OCI-LY7 (cell line): ENCODE measurements around the gene HSPA1L.

Experiments
- EZH2phosphoT487 ChIP-seq: fragments of 200-600 bp; sonication (generic); IDR thresholded peaks from 2 replicates; pipeline ENCODE4 v1.6.1; 2018; ENCODE audit warnings: low read depth, borderline replicate concordance, mild to moderate bottlenecking, mixed run types, antibody characterized with exemption, low read length, moderate library complexity, mixed read lengths
- TF ChIP-seq, protein P1 (sequence below): fragments of 200-600 bp; sonication (generic); conservative IDR thresholded peaks from 2 replicates; pipeline ENCODE4 v1.5.1; 2014; ENCODE audit warnings: mild to moderate bottlenecking, antibody characterized with exemption, low read length, moderate library complexity, mixed read lengths

DNA sequence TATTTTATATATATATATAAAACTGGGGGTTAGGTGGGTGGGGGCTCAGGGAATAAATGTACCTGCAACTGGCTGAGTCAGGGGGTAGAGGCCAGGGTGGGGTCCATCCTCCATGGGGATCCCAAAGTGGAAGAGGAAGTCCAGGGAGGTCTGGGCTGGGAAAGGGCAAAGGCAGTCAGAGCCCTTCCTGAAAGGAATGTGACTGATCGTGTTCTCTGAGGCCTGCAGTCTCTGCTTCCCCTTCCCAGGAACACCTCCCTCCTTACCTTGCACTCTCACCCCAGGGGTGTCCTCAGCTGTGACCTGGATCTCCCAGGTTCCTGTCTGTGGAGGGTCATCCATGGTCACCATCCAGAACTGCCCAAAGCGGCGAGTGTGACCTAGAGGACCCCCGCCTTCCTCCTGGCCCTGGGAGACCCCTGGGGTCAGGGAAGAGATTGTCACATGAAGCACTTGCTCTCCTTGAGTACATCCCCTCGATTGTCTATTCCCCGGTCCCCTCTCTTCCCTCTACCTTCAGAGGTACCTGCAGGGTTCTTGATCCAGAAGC lies 47.9 kb downstream of the HSPA1L start:
- TF ChIP-seq EZH2phosphoT487, result no peak
- TF ChIP-seq, protein P1, sequence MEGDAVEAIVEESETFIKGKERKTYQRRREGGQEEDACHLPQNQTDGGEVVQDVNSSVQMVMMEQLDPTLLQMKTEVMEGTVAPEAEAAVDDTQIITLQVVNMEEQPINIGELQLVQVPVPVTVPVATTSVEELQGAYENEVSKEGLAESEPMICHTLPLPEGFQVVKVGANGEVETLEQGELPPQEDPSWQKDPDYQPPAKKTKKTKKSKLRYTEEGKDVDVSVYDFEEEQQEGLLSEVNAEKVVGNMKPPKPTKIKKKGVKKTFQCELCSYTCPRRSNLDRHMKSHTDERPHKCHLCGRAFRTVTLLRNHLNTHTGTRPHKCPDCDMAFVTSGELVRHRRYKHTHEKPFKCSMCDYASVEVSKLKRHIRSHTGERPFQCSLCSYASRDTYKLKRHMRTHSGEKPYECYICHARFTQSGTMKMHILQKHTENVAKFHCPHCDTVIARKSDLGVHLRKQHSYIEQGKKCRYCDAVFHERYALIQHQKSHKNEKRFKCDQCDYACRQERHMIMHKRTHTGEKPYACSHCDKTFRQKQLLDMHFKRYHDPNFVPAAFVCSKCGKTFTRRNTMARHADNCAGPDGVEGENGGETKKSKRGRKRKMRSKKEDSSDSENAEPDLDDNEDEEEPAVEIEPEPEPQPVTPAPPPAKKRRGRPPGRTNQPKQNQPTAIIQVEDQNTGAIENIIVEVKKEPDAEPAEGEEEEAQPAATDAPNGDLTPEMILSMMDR, result no peak
